ENCODE data around the gene TARM1.

The TARM1 gene

GRCh38 chr19:54035215-54036178 lies 45.7 kb downstream of the TARM1 start:
- H3K4me3 ChIP-seq (replicated peaks; ENCODE audit: low read depth, low read length) = no peak overlapping the region
- TF ChIP-seq CTCF (IDR thresholded peaks at IDR 0.05; ENCODE audit: insufficient read depth, low read length, poor library complexity, severe bottlenecking) = no peak
- no peak for DNase-seq (ENCODE audit: extremely low read depth, insufficient read length)
- H3K27me3 ChIP-seq (replicated peaks; ENCODE audit: control insufficient read depth, insufficient read depth, low read length) = no peaks in the 10 kb centered on the region
- no peaks in the 10 kb centered on the region for H3K36me3 ChIP-seq (ENCODE audit: control insufficient read depth, insufficient read depth, low read length)

- Histone ChIP-seq H3K36me3 (ENCODE audit: control insufficient read depth, insufficient read depth, low read length) (no peaks in the 10 kb centered on the region), H3K27me3 (replicated peaks; ENCODE audit: control insufficient read depth, insufficient read depth, low read length) (no peaks in the 10 kb centered on the region), H3K4me3 (replicated peaks; ENCODE audit: low read depth, low read length) (no peak overlapping the region)
- TF ChIP-seq CTCF (IDR thresholded peaks at IDR 0.05; ENCODE audit: insufficient read depth, low read length, poor library complexity, severe bottlenecking) = peak; percentile 24
- no peak for DNase-seq (ENCODE audit: extremely low read depth, insufficient read length)
These were observed 50.1 kb downstream of the TARM1 start for GRCh38 chr19:54030895-54031586.

GRCh38 chr19:54029930-54030490 lies 51.2 kb downstream of the TARM1 start:
- H3K27me3 ChIP-seq (replicated peaks; ENCODE audit: control insufficient read depth, insufficient read depth, low read length) = no peaks in the 10 kb centered on the region
- H3K4me3 ChIP-seq (replicated peaks; ENCODE audit: low read depth, low read length) = no peak overlapping the region
- DNase-seq (ENCODE audit: extremely low read depth, insufficient read length) = no peak
- TF ChIP-seq CTCF (IDR thresholded peaks at IDR 0.05; ENCODE audit: insufficient read depth, low read length, poor library complexity, severe bottlenecking) = peak; percentile 76
- H3K36me3 ChIP-seq (ENCODE audit: control insufficient read depth, insufficient read depth, low read length) = no peaks in the 10 kb centered on the region

- H3K4me3 ChIP-seq (replicated peaks; ENCODE audit: low read depth, low read length) = no peak overlapping the region
- DNase-seq (ENCODE audit: extremely low read depth, insufficient read length) = no peak
- H3K27me3 ChIP-seq (replicated peaks; ENCODE audit: control insufficient read depth, insufficient read depth, low read length) = no peaks in the 10 kb centered on the region
- TF ChIP-seq CTCF (IDR thresholded peaks at IDR 0.05; ENCODE audit: insufficient read depth, low read length, poor library complexity, severe bottlenecking) = no peak
- no peaks in the 10 kb centered on the region for H3K36me3 ChIP-seq (ENCODE audit: control insufficient read depth, insufficient read depth, low read length)
These were observed 51.9 kb downstream of the TARM1 start for GRCh38 chr19:54029301-54029700.

GRCh38 chr19:54026656-54027055 lies 54.5 kb downstream of the TARM1 start:
- Histone ChIP-seq H3K36me3 (ENCODE audit: control insufficient read depth, insufficient read depth, low read length) (no peaks in the 10 kb centered on the region), H3K27me3 (replicated peaks; ENCODE audit: control insufficient read depth, insufficient read depth, low read length) (no peaks in the 10 kb centered on the region), H3K4me3 (replicated peaks; ENCODE audit: low read depth, low read length) (no peak overlapping the region)
- TF ChIP-seq CTCF (IDR thresholded peaks at IDR 0.05; ENCODE audit: insufficient read depth, low read length, poor library complexity, severe bottlenecking) = no peak
- DNase-seq (ENCODE audit: extremely low read depth, insufficient read length) = no peak
